K562 (cell line): ENCODE data around the gene TCF12. TPM values are rescaled to one million over a fixed set of nuclear protein-coding genes. Genes with fewer than 3 reads are reported as not detected.
A peak's percentile ranks its signal among the peaks of the same experiment; 100 is the strongest.

ENCODE experiments used
- ARHGAP35 ChIP-seq: fragments of 450-650 bp; IDR thresholded peaks from 2 replicates; pipeline ENCODE4 v1.6.1; 2018; ENCODE audit not compliant: partially characterized antibody
- CCNT2 ChIP-seq: IDR thresholded peaks from 2 replicates; pipeline ENCODE4 v1.6.1; 2011; ENCODE audit warnings: borderline replicate concordance, low read depth, mild to moderate bottlenecking, moderate library complexity, mixed read lengths, low read length; ENCODE audit not compliant: insufficient read length; ENCODE audit errors: extremely low read depth
- CEBPZ ChIP-seq: fragments of 150-350 bp; IDR thresholded peaks from 2 replicates; pipeline ENCODE4 v1.6.1; 2014; ENCODE audit warnings: low read depth, mild to moderate bottlenecking, low read length, borderline replicate concordance
- CREBBP ChIP-seq: IDR thresholded peaks from one replicate; pipeline ENCODE4 v1.6.1; 2012; ENCODE audit warnings: low read depth, mild to moderate bottlenecking, control low read depth, inconsistent platforms, low read length
- DNMT1 ChIP-seq: fragments of 450-650 bp; IDR thresholded peaks from 2 replicates; pipeline ENCODE4 v1.6.1; 2016; ENCODE audit warnings: antibody characterized with exemption, mild to moderate bottlenecking
- ELF4 ChIP-seq: fragments of 450-650 bp; formaldehyde crosslinking; IDR thresholded peaks from 2 replicates; pipeline ENCODE4 v1.4.0; 2022; ENCODE audit warnings: missing genetic modification characterization
- FOXJ3 ChIP-seq: sonication (generic); formaldehyde crosslinking; IDR thresholded peaks from 2 replicates; pipeline ENCODE4 v1.4.0; 2020; ENCODE audit warnings: mild to moderate bottlenecking, missing genetic modification reagents
- GABPA ChIP-seq: fragments of 200-800 bp; sonication (Bioruptor generic); conservative IDR thresholded peaks from 2 replicates; pipeline ENCODE4 v1.6.1; 2016; ENCODE audit warnings: low read depth, missing genetic modification characterization, missing compliant biosample characterization
- GATAD2A ChIP-seq: fragments of 450-650 bp; IDR thresholded peaks from 2 replicates; pipeline ENCODE4 v1.6.1; 2017
- KLF1 ChIP-seq: fragments of 450-650 bp; IDR thresholded peaks from 2 replicates; pipeline ENCODE4 v1.6.1; 2016; ENCODE audit warnings: missing genetic modification characterization, missing compliant biosample characterization
- L3MBTL2 ChIP-seq: fragments of 450-650 bp; IDR thresholded peaks from 2 replicates; pipeline ENCODE4 v1.6.1; 2016; ENCODE audit warnings: mild to moderate bottlenecking, moderate library complexity
- MTA3 ChIP-seq: fragments of 450-650 bp; formaldehyde crosslinking; IDR thresholded peaks from 2 replicates; pipeline ENCODE4 v1.6.1; 2017; ENCODE audit warnings: mild to moderate bottlenecking, borderline replicate concordance
- NR1H2 ChIP-seq: sonication (generic); formaldehyde crosslinking; IDR thresholded peaks from 2 replicates; pipeline ENCODE4 v1.4.0; 2020; ENCODE audit warnings: mild to moderate bottlenecking, missing genetic modification reagents
- POLR2A ChIP-seq: fragments of 450-650 bp; conservative IDR thresholded peaks from 2 replicates; pipeline ENCODE4 v1.6.1; 2016
- POLR2AphosphoS2 ChIP-seq: IDR thresholded peaks from 2 replicates; pipeline ENCODE4 v1.6.1; 2012; ENCODE audit warnings: low read length, improper control_type of control experiment
- SMAD4 ChIP-seq: fragments of 250-450 bp; sonication (Bioruptor Pico); conservative IDR thresholded peaks from 2 replicates; pipeline ENCODE4 v1.8.0; 2021; ENCODE audit warnings: inconsistent platforms, mild to moderate bottlenecking, moderate library complexity
- SP1 ChIP-seq: sonication (generic); formaldehyde crosslinking; IDR thresholded peaks from 2 replicates; pipeline ENCODE4 v1.8.1; 2022; ENCODE audit warnings: mild to moderate bottlenecking, missing genetic modification reagents
- TCF3 ChIP-seq: sonication (generic); formaldehyde crosslinking; IDR thresholded peaks from 2 replicates; pipeline ENCODE4 v1.4.0; 2020; ENCODE audit warnings: mild to moderate bottlenecking, missing genetic modification reagents
- TEAD1 ChIP-seq, 2 experiments: fragments of 450-650 bp in 1 of 2; sonication (generic) in 1 of 2; formaldehyde crosslinking; IDR thresholded peaks; 2 replicates each; pipeline versions ENCODE4 v1.4.0 to v1.8.0; 2020 to 2022; ENCODE audit warnings: mild to moderate bottlenecking in 2 of 2, missing genetic modification reagents in 1 of 2
- ZNF444 ChIP-seq: fragments of 250-450 bp; sonication (Bioruptor Pico); IDR thresholded peaks from 2 replicates; pipeline ENCODE4 v1.4.0; 2020; ENCODE audit warnings: mild to moderate bottlenecking, moderate library complexity
- ZNF589 ChIP-seq: fragments of 200-800 bp; sonication (Bioruptor generic); IDR thresholded peaks from 2 replicates; pipeline ENCODE4 v1.6.1; 2016; ENCODE audit warnings: low read depth, missing genetic modification characterization, missing compliant biosample characterization
- polyA plus RNA-seq, 8 experiments: library from polyadenylated mRNA; depleted of rRNA in 4 of 8; stranded (reverse) in 5 of 8; unstranded in 3 of 8; fragments of >200 nt; fragmentation: Nextera tagmentation in 2 of 8; fragmentation: Illumina TruSeq in 1 of 8; extraction: Ambion mirVana in 2 of 8; extraction: Trizol in 1 of 8; gene quantifications; 2 replicates each; pipeline versions ENCODE4 v1.2.1 to v1.2.3, GENCODE V29; 2011 to 2014; ENCODE audit warnings: inconsistent platforms in 1 of 8, missing spikeins in 1 of 8
- total RNA-seq, 7 experiments: library from RNA; depleted of rRNA in 6 of 7; stranded (reverse); fragments of >200 nt in 6 of 7; fragmentation: Illumina TruSeq in 2 of 7; extraction: Trizol in 2 of 7; gene quantifications; 2 replicates each; pipeline versions ENCODE4 v1.2.1 to v1.2.3, GENCODE V29; 2011 to 2021; ENCODE audit warnings: low replicate concordance in 1 of 7
- TF ChIP-seq, protein P1 (sequence below): sonication (generic); formaldehyde crosslinking; IDR thresholded peaks from 2 replicates; pipeline ENCODE4 v1.4.0; 2020; ENCODE audit warnings: mild to moderate bottlenecking, missing genetic modification reagents
- TF ChIP-seq, protein P2 (sequence below): fragments of 450-650 bp; formaldehyde crosslinking; IDR thresholded peaks from 2 replicates; pipeline ENCODE4 v1.4.0; 2020; ENCODE audit warnings: mild to moderate bottlenecking, moderate library complexity

TCF12 gene
- total and polyA plus RNA-seq, 9 of the 15 experiments (the other 6 are each of a cell fraction or from before 2014, with no cell fraction given) = 10.5 to 132 (median 52.9) TPM

- TF ChIP-seq CEBPZ (no peak), ZNF589 (CRISPR knock-in tag) (0 out of 2 replicates have a peak, but pooled peaks have one; percentile 41), SP1 (CRISPR knock-in tag) (peak; percentile 69), DNMT1 (no peak), GABPA (peak; percentile 79), KLF1 (tag) (peak; percentile 81; the same call in 1 of the 2 replicates), L3MBTL2 (0 out of 2 replicates have a peak, but pooled peaks have one; percentile 22), SMAD4 (CRISPR knock-in tag) (peak; percentile 13; the same call in 1 of the 2 replicates), ELF4 (CRISPR knock-in tag) (peak; percentile 91), MTA3 (peak; percentile 80; the same call in 1 of the 2 replicates), POLR2A (peak; percentile 82), ZNF444 (CRISPR knock-in tag) (0 out of 2 replicates have a peak, but pooled peaks have one; percentile 39), ARHGAP35 (peak; percentile 33), GATAD2A (peak; percentile 84; the same call in 1 of the 2 replicates), NR1H2 (no peak), CREBBP (no peak), POLR2AphosphoS2 (no peak), TCF3 (CRISPR knock-in tag) (peak; percentile 47; the same call in 1 of the 2 replicates), FOXJ3 (CRISPR knock-in tag) (no peak), CCNT2 (peak; percentile 48), TEAD1 (CRISPR knock-in tag; IDR thresholded peaks at IDR 0.05) (no peak)
- TF ChIP-seq, protein P1, sequence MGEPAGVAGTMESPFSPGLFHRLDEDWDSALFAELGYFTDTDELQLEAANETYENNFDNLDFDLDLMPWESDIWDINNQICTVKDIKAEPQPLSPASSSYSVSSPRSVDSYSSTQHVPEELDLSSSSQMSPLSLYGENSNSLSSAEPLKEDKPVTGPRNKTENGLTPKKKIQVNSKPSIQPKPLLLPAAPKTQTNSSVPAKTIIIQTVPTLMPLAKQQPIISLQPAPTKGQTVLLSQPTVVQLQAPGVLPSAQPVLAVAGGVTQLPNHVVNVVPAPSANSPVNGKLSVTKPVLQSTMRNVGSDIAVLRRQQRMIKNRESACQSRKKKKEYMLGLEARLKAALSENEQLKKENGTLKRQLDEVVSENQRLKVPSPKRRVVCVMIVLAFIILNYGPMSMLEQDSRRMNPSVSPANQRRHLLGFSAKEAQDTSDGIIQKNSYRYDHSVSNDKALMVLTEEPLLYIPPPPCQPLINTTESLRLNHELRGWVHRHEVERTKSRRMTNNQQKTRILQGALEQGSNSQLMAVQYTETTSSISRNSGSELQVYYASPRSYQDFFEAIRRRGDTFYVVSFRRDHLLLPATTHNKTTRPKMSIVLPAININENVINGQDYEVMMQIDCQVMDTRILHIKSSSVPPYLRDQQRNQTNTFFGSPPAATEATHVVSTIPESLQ (CRISPR knock-in tag) = no peak
- TF ChIP-seq, protein P2, sequence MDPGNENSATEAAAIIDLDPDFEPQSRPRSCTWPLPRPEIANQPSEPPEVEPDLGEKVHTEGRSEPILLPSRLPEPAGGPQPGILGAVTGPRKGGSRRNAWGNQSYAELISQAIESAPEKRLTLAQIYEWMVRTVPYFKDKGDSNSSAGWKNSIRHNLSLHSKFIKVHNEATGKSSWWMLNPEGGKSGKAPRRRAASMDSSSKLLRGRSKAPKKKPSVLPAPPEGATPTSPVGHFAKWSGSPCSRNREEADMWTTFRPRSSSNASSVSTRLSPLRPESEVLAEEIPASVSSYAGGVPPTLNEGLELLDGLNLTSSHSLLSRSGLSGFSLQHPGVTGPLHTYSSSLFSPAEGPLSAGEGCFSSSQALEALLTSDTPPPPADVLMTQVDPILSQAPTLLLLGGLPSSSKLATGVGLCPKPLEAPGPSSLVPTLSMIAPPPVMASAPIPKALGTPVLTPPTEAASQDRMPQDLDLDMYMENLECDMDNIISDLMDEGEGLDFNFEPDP = no peak
Observed at GRCh38 chr15:57323806-57324589, 405.6 kb downstream of the TCF12 start (continued).
